Keratinocyte (primary cell): Measurements from ENCODE around the gene CD180.

Experiments
- EZH2 ChIP-seq: IDR thresholded peaks from one replicate; pipeline ENCODE4 v1.6.1; 2012; ENCODE audit warnings: inconsistent platforms, mild to moderate bottlenecking, low read length, moderate library complexity
- TF ChIP-seq, protein P1 (sequence below), 3 experiments: IDR thresholded peaks in 1 of 3; conservative IDR thresholded peaks in 1 of 3; optimal IDR thresholded peaks in 1 of 3; 2 replicates in 2 of 3; 3 replicates in 1 of 3; pipeline versions ENCODE3 to v1.5.1; 2011; ENCODE audit warnings: low read length in 3 of 3, mild to moderate bottlenecking in 3 of 3, moderate library complexity in 2 of 3, control low read depth in 1 of 3, inconsistent platforms in 1 of 3; ENCODE audit not compliant: insufficient read depth in 2 of 3; ENCODE audit errors: extremely low read depth in 1 of 3

DNA sequence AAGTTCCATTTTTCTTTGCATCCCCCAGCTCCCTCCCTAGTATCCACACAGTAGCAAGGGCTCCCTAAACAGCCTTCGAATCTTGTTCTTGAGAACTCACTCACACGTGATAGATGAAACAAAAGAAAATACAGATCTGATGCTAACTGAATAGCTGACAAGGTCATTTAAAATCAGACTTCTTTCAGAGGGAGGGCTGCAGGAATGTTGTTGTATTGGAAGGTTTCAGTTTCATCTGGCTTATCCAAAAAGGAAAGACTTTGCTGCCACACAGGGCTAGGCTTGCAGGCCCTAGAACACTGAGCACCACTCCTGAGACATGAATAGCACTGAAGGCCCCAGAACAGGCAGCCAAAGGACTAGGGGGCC lies 3.2 kb downstream of the CD180 start:
- TF ChIP-seq, protein P1, sequence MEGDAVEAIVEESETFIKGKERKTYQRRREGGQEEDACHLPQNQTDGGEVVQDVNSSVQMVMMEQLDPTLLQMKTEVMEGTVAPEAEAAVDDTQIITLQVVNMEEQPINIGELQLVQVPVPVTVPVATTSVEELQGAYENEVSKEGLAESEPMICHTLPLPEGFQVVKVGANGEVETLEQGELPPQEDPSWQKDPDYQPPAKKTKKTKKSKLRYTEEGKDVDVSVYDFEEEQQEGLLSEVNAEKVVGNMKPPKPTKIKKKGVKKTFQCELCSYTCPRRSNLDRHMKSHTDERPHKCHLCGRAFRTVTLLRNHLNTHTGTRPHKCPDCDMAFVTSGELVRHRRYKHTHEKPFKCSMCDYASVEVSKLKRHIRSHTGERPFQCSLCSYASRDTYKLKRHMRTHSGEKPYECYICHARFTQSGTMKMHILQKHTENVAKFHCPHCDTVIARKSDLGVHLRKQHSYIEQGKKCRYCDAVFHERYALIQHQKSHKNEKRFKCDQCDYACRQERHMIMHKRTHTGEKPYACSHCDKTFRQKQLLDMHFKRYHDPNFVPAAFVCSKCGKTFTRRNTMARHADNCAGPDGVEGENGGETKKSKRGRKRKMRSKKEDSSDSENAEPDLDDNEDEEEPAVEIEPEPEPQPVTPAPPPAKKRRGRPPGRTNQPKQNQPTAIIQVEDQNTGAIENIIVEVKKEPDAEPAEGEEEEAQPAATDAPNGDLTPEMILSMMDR (optimal IDR thresholded peaks at IDR 0.05 in 1 of 3, IDR thresholded peaks at IDR 0.05 in 1 of 3, conservative IDR thresholded peaks at IDR 0.05 in 1 of 3; ENCODE audit: extremely low read depth in 1 of 3, insufficient read depth in 2 of 3, low read length in 3 of 3) = no peak
- no peak for TF ChIP-seq EZH2
